Skeletal muscle cell (primary cell): ENCODE measurements around the gene LRRC75A.
A peak's percentile ranks its signal among the peaks of the same experiment; 100 is the strongest.
"Not testable (repeated sequence)": the region's sequence is repeated elsewhere in the genome, so short reads cannot be mapped to it uniquely, and the experiment has no call there.

Experiments used
- DNase-seq: peaks from one replicate; pipeline ENCODE4 v3.0.0-alpha.2; 2010; ENCODE audit warnings: low read depth
- H3K4me3 ChIP-seq: 2 replicates; pipeline ENCODE4 v1.5.1; 2011; ENCODE audit warnings: low read depth, mild to moderate bottlenecking, control low read depth, low read length, moderate library complexity

Gene LRRC75A

GRCh38 chr17:16491703-16492612, at the start of gene LRRC75A:
Gene LRRC75A (minus strand): TSS chr17:16492193. CDS start chr17:16491990, 203 bp downstream.
- no peak for DNase-seq
- peak within 1 kb of the TSS; percentile 47 for H3K4me3 ChIP-seq

DNA sequence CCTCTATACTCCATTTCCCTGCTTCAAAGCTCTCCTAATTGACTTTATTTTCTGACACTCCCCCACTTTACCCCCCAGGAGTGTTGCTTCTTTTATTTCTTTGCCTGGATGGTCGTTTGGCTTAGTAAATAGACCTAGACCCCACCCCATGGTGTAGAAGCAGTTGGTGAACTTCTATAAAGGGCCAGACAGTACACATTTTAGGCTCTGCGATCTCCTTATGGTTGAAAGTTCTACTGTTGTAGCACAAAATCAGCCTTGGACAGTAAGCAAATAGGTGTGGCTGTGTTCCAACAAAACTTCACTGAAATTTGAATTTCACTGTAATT, 45.1 kb upstream of the LRRC75A start:
- no peak overlapping the region for H3K4me3 ChIP-seq
- no peak for DNase-seq

GRCh38 chr17:16534236-16534635, 42.2 kb upstream of the LRRC75A start:
- no peak for DNase-seq

GRCh38 chr17:16529906-16530305, 37.9 kb upstream of the LRRC75A start:
- H3K4me3 ChIP-seq: no peak overlapping the region
- no peak for DNase-seq

More at GRCh38 chr17:16534236-16534635, 42.2 kb upstream of the LRRC75A start:
- no peak overlapping the region for H3K4me3 ChIP-seq

DNA sequence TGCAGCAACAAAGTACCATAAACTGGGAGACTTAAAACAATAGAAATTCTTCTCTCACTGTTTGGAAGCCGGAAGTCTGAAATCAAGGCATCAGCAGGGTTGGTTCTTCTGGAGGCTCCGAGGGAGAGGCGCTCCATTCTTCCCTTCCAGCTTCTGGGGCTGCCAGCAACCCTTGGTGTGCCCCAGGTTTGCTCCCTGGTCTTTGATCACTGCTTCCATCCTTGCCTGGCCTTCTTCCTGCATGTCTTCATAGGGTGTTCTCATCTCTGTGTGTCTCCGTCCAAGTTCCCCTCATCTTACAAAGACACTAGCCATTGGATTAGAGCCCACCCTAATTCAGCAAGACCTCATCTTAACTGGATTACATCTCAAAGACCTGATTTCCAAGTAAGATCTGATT, 35.3 kb upstream of the LRRC75A start:
- DNase-seq: no peak
- H3K4me3 ChIP-seq: no peak overlapping the region

GRCh38 chr17:16525556-16525955, 33.6 kb upstream of the LRRC75A start:
- H3K4me3 ChIP-seq, DNase-seq: not testable (repeated sequence)

GRCh38 chr17:16521070-16521727, 29.2 kb upstream of the LRRC75A start:
- peak; percentile 67 for DNase-seq
- no peak overlapping the region for H3K4me3 ChIP-seq

DNA sequence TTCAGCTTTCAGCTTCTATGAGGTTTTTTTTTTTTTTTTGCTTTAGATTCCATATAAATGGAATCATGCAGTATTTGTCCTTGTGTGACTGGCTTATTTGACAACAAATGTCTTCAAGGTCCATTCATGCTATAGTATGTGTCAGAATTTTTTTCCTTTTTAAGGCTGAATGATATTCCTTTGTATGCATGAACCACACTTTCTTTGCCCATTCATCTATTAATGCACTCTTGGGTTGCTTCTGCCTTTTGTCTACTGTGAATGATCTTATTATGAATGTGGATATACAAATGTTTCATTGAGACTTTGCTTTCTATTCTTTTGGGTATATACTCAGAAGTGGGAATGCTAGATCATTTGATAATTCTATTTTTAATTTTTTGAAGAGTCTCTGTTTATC, 27.0 kb upstream of the LRRC75A start:
- H3K4me3 ChIP-seq: no peak overlapping the region
- no peak for DNase-seq

DNA sequence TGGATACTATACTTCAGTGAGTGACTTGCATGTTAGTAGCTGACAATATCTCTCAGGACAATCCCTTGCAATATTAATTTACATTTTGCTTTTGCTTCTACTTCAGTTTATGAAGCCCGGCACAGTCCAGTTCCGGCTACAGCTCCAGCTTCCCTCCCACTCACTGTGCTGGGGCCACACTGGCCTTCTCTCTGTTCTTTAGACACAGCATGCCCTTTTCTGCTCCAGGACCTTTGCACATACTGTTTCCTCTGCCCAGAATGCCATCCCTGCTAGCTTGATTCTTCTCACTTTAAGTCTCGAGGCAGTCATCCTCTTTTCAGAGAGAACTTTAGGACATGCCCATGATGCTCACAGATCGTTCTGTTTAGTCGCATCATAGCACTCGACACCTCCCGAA, 25.5 kb upstream of the LRRC75A start:
- no peak overlapping the region for H3K4me3 ChIP-seq
- DNase-seq: no peak

- peak overlapping the region; percentile 28 for H3K4me3 ChIP-seq
These were observed 24.6 kb upstream of the LRRC75A start for GRCh38 chr17:16516594-16517051.

GRCh38 chr17:16515933-16516332, 23.9 kb upstream of the LRRC75A start:
- no peak overlapping the region for H3K4me3 ChIP-seq
- DNase-seq: no peak

More at GRCh38 chr17:16516594-16517051, 24.6 kb upstream of the LRRC75A start:
- no peak for DNase-seq

DNA sequence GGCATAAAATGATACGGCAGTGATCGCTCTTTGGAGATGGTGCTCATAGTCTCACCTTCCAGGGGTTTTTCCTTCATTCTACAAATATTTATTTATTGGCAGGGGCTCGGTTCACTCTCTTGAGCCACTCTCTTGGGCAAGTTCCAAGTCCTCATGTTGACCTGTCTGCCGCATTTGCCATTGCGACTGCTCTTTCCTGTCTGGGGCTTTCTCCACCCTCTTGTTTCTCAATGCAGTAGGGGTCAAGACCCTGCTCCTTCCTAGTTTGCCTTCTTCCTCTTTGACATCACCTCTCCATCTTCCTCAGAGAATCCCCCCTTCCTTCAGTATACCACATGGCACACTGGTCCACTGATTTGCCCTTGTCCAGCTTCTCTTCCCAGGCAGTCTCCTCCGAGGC, 21.9 kb upstream of the LRRC75A start:
- no peak overlapping the region for H3K4me3 ChIP-seq
- no peak for DNase-seq

- H3K4me3 ChIP-seq: no peak overlapping the region
- DNase-seq: no peak
These were observed 20.0 kb upstream of the LRRC75A start for GRCh38 chr17:16512011-16512410.

DNA sequence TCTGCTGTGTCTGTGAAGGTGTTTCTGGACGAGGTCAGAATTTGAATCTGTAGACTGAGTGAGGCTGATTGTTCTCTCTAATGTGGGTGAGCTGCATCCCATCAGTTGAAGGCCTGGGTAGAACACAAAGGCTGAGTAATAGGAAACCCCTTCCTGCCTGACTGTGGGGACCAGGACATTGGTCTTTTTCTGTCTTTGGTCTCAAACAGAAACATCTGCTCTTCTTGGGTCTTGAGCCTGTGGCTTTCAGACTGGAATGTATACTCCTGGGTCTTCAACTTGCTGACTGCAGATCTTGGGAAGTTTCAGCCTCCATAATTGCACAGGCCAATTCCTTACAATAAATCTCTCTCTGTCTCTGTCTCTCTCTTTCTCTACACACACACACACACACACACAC, 19.6 kb upstream of the LRRC75A start:
- H3K4me3 ChIP-seq: no peak overlapping the region
- DNase-seq: no peak

DNA sequence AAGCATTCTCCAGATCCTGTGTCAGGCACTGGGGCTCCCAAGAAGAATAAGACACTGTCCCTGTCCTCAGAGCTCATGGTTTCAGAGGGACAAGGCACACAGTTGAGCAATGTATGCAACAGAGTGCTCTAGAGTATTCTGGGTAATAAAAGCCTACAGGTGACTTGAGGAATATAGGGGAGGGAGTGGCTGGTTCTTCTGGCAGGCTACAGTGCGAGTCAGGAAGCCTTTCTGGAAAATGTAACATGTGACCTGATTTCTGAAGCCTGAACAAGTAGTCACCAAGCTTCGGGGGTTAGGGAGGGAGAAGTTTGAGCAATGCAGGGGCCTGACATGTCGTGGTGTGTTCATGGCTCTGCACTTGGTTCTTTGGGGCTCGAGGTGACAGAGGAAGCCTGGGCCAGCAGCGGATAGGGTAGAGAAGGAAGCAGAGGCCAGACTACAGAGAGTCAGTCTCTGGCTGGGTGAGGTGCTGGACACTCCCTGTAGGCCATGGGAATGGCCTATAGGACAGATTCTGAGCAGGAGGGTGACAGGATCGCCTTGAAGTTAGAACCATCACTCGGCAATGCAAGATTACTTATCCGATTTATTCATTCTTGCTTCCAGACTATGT, 16.0 kb upstream of the LRRC75A start:
- no peak overlapping the region for H3K4me3 ChIP-seq
- no peak for DNase-seq

DNA sequence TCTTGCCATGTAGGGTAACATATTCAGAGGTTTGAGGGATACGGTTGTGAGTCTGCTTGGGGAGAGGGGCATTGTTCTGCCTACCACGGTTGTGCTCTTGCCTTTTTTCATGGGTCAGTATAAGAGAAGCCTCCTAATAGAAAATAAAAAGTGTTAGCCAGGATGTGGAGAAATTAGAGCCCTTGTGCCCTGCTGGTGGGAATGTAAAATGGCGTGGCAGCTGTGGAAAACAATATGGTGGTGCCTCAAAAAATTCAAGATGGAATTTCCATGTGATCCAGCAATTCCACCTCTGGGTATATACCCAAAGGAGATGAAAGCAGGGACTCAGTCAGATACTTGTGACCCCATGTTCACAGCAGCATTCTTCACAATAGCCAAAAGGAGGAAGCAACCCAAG, 14.2 kb upstream of the LRRC75A start:
- no peak overlapping the region for H3K4me3 ChIP-seq
- no peak for DNase-seq

GRCh38 chr17:16504984-16505383, 13.0 kb upstream of the LRRC75A start:
- no peak for DNase-seq
- no peak overlapping the region for H3K4me3 ChIP-seq

GRCh38 chr17:16496820-16497489, 5.0 kb upstream of the LRRC75A start:
- H3K4me3 ChIP-seq: no peak overlapping the region
- no peak for DNase-seq

DNA sequence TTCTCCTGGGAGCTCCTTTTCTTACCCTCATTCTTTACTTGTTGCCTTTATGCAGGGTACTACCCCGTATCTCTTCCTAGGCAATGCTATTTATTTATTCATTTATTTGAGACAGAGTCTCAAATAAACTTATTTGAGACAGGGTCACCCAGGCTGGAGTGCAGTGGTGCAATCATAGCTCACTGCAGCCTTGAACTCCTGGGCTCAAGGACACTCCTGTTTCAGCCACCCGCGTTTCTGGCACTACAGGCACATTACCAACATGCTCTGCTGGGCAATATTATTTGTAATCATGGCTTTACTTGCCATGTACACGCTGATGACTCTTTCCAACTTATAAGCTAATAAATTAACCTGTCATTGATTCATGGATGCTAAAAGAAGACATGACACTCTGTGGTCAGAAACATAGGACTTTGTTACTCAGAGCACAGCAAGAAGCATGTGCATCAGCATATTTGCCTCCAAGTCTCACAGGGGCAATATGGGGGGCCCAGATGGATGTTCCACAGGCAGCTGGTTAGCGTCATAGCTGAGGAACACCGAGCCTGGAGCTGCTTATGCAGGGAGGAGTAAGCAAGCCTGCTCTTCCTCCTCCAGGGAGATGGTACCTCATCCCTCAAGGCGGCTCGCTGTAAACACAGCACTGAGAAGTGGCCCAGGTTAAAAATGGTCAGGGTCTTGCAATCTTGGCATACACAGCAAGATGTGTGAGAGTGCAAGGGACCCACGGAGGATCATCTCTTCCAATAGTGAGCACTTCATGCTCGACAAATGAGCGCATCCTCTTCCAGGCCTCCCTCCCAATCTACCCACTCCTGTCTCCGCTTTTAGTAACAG, 4.2 kb upstream of the LRRC75A start:
- H3K4me3 ChIP-seq: no peak overlapping the region
- DNase-seq: no peak
